A549 (cell line): ENCODE results near the gene ZFP92. TPM values are rescaled to one million over a fixed set of nuclear protein-coding genes. Genes with fewer than 3 reads are reported as not detected.

Source experiments
- ATAC-seq, 2 experiments: fragments of 200-7000 bp in 1 of 2; fragments of >200 bp in 1 of 2; cut with Nextera tagmentation in 1 of 2; cut with Tn5 transposase in 1 of 2; 3 replicates each; pipeline versions ENCODE4 v1.8.0 to v1.9.1; 2018 to 2020; ENCODE audit warnings: mild to moderate bottlenecking in 1 of 2, moderate library complexity in 1 of 2
- CTCF ChIA-PET: fragments of 300-600 bp; sonication (Branson Sonifier 250); formaldehyde crosslinking; extraction: SDS; loops from one replicate; lab custom pipeline; 2021; ENCODE audit warnings: antibody characterized with exemption, inconsistent platforms; lab: Yijun Ruan, JAX
- POLR2A ChIA-PET: fragments of 350-600 bp; formaldehyde crosslinking; extraction: SDS; loops from one replicate; lab custom pipeline; 2021; ENCODE audit warnings: antibody characterized with exemption, inconsistent platforms; lab: Yijun Ruan, JAX
- DNase-seq, 2 experiments: peaks; one replicate each; pipeline versions ENCODE4 v3.0.0 to v3.0.0-alpha.2; 2011 to 2016; ENCODE audit warnings: low read depth in 1 of 2, low spot score in 1 of 2
- FAIRE-seq: peaks from 2 replicates; lab custom pipeline; 2011; peaks lifted over from hg19 to GRCh38; lab: Jason Lieb, UNC
- H3K27ac ChIP-seq, 2 experiments: fragments of >200 bp; sonication (Bioruptor Twin); formaldehyde crosslinking; 3 replicates each; pipeline ENCODE4 v1.5.1; 2016 to 2017
- H3K4me1 ChIP-seq: fragments of >200 bp; sonication (Bioruptor Twin); formaldehyde crosslinking; 3 replicates; pipeline ENCODE4 v1.6.1; 2016
- H3K4me2 ChIP-seq: fragments of >200 bp; sonication (Bioruptor Twin); formaldehyde crosslinking; 3 replicates; pipeline ENCODE4 v1.6.1; 2016
- H3K4me3 ChIP-seq: fragments of >200 bp; sonication (Bioruptor Twin); formaldehyde crosslinking; 3 replicates; pipeline ENCODE4 v1.5.1; 2016
- H3K9me3 ChIP-seq: fragments of >200 bp; sonication (Bioruptor Twin); formaldehyde crosslinking; 3 replicates; pipeline ENCODE4 v1.6.1; 2016
- CEBPB ChIP-seq, 2 experiments: fragments of >200 bp in 1 of 2; sonication (Bioruptor Twin) in 1 of 2; formaldehyde crosslinking in 1 of 2; IDR thresholded peaks; 2 replicates each; pipeline ENCODE4 v1.6.1; 2012 to 2016
- CHD4 ChIP-seq: fragments of 200-600 bp; sonication (generic); IDR thresholded peaks from 2 replicates; pipeline ENCODE4 v1.6.1; 2016; ENCODE audit warnings: antibody characterized with exemption, mild to moderate bottlenecking, borderline replicate concordance
- EHF ChIP-seq: fragments of 250-450 bp; sonication (Bioruptor Pico); IDR thresholded peaks from 2 replicates; pipeline ENCODE4 v1.5.0; 2020; ENCODE audit warnings: mild to moderate bottlenecking
- EP300 ChIP-seq, 2 experiments: fragments of >200 bp; sonication (Bioruptor Twin); formaldehyde crosslinking; IDR thresholded peaks; 2 replicates in 1 of 2; 3 replicates in 1 of 2; pipeline ENCODE4 v1.6.1; 2016 to 2017
- FOSB ChIP-seq: fragments of 250-450 bp; sonication (Bioruptor Pico); IDR thresholded peaks from 2 replicates; pipeline ENCODE4 v1.5.0; 2020; ENCODE audit warnings: mild to moderate bottlenecking, moderate library complexity
- GATA3 ChIP-seq: IDR thresholded peaks from 2 replicates; pipeline ENCODE4 v1.6.1; 2012; ENCODE audit warnings: borderline replicate concordance
- HDAC2 ChIP-seq: fragments of 200-600 bp; sonication (generic); IDR thresholded peaks from 2 replicates; pipeline ENCODE4 v1.6.1; 2016
- HOXB13 ChIP-seq: fragments of 250-450 bp; sonication (Bioruptor Pico); IDR thresholded peaks from 2 replicates; pipeline ENCODE4 v1.5.0; 2020; ENCODE audit warnings: low read depth, mild to moderate bottlenecking, moderate library complexity
- HOXB5 ChIP-seq: fragments of 250-450 bp; sonication (Bioruptor Pico); IDR thresholded peaks from 2 replicates; pipeline ENCODE4 v1.5.0; 2020; ENCODE audit warnings: mild to moderate bottlenecking, moderate library complexity
- JUN ChIP-seq, 2 experiments: fragments of >200 bp; sonication (Bioruptor Twin); formaldehyde crosslinking; IDR thresholded peaks; 2 replicates in 1 of 2; 3 replicates in 1 of 2; pipeline ENCODE4 v1.6.1; 2016 to 2017
- MAFK ChIP-seq: fragments of 450-650 bp; IDR thresholded peaks from 2 replicates; pipeline ENCODE4 v1.6.1; 2014; ENCODE audit not compliant: partially characterized antibody
- NFE2L2 ChIP-seq: fragments of 150-350 bp; conservative IDR thresholded peaks from 2 replicates; pipeline ENCODE4 v1.6.1; 2014; ENCODE audit warnings: low read length
- NR3C1 ChIP-seq: fragments of >200 bp; sonication (Bioruptor Twin); formaldehyde crosslinking; IDR thresholded peaks from 3 replicates; pipeline ENCODE4 v1.6.1; 2017
- POLR2AphosphoS2 ChIP-seq: conservative IDR thresholded peaks from 2 replicates; pipeline ENCODE4 v1.6.1; 2012; ENCODE audit warnings: low read length, improper control_type of control experiment, inconsistent platforms
- RAD21 ChIP-seq, 2 experiments: fragments of >200 bp in 1 of 2; sonication (Bioruptor Twin) in 1 of 2; formaldehyde crosslinking in 1 of 2; IDR thresholded peaks in 1 of 2; conservative IDR thresholded peaks in 1 of 2; 2 replicates in 1 of 2; 3 replicates in 1 of 2; pipeline ENCODE4 v1.6.1; 2012 to 2018; ENCODE audit warnings: inconsistent platforms in 1 of 2
- RARB ChIP-seq: fragments of 250-450 bp; sonication (Bioruptor Pico); IDR thresholded peaks from 2 replicates; pipeline ENCODE4 v1.8.0; 2021; ENCODE audit warnings: mild to moderate bottlenecking, moderate library complexity
- RNF2 ChIP-seq: fragments of 200-600 bp; sonication (generic); IDR thresholded peaks from 2 replicates; pipeline ENCODE4 v1.6.1; 2016; ENCODE audit warnings: low read depth, mild to moderate bottlenecking, antibody characterized with exemption, moderate library complexity, borderline replicate concordance
- SMC3 ChIP-seq: fragments of >200 bp; sonication (Bioruptor Twin); formaldehyde crosslinking; IDR thresholded peaks from 3 replicates; pipeline ENCODE4 v1.6.1; 2018; ENCODE audit warnings: inconsistent platforms
- TP53 ChIP-seq: fragments of 250-450 bp; sonication (Bioruptor Pico); IDR thresholded peaks from 2 replicates; pipeline ENCODE4 v1.5.0; 2021; ENCODE audit warnings: mild to moderate bottlenecking, moderate library complexity
- ZC3H11A ChIP-seq: fragments of 450-650 bp; IDR thresholded peaks from 2 replicates; pipeline ENCODE4 v1.6.1; 2014; ENCODE audit warnings: antibody characterized with exemption, mild to moderate bottlenecking
- WGBS: methylation state at CpG from one replicate; pipeline ENCODE4 v1.1.6; 2017; ENCODE audit errors: missing lambda C conversion rate; 5-methylcytosine and 5-hydroxymethylcytosine counted together
- polyA plus RNA-seq, 4 experiments: library from polyadenylated mRNA; depleted of rRNA in 3 of 4; stranded (reverse); fragments of >200 nt; fragmentation: RNase III in 1 of 4; extraction: RNeasy Plus Mini Kit Qiagen cat#74134 plus additional on column Dnase treatment in 1 of 4; gene quantifications; 2 replicates in 3 of 4; 3 replicates in 1 of 4; pipeline ENCODE4 v1.2.3, GENCODE V29; 2011 to 2017
- TF ChIP-seq, protein P1 (sequence below): fragments of 450-650 bp; IDR thresholded peaks from 2 replicates; pipeline ENCODE4 v1.6.1; 2014; ENCODE audit warnings: antibody characterized with exemption
- TF ChIP-seq, protein P2 (sequence below): IDR thresholded peaks from 2 replicates; pipeline ENCODE4 v1.6.1; 2012
- TF ChIP-seq, protein P3 (sequence below): fragments of >200 bp; sonication (Bioruptor Twin); formaldehyde crosslinking; IDR thresholded peaks from 2 replicates; pipeline ENCODE4 v1.6.1; 2016
- TF ChIP-seq, protein P4 (sequence below): IDR thresholded peaks from 2 replicates; pipeline ENCODE4 v1.6.1; 2012

ZFP92 gene
- polyA plus RNA-seq, 2 of the 4 experiments (the other 2 are of a cell fraction), result 0.47 to 0.70 TPM

- DNase-seq, result no peak
- no peak for FAIRE-seq
- ChIA-PET CTCF (no interaction called here), POLR2A (no interaction called here)
- Histone ChIP-seq H3K4me3 (no peak overlapping the region), H3K4me2 (no peak overlapping the region), H3K27ac (no peak overlapping the region), H3K4me1 (no peaks in the 10 kb centered on the region), H3K9me3 (no peaks in the 10 kb centered on the region)
- no peak for TF ChIP-seq EHF (CRISPR knock-in tag)
- TF ChIP-seq, protein P1, sequence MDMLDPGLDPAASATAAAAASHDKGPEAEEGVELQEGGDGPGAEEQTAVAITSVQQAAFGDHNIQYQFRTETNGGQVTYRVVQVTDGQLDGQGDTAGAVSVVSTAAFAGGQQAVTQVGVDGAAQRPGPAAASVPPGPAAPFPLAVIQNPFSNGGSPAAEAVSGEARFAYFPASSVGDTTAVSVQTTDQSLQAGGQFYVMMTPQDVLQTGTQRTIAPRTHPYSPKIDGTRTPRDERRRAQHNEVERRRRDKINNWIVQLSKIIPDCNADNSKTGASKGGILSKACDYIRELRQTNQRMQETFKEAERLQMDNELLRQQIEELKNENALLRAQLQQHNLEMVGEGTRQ, result no peak
- TF ChIP-seq, protein P2, sequence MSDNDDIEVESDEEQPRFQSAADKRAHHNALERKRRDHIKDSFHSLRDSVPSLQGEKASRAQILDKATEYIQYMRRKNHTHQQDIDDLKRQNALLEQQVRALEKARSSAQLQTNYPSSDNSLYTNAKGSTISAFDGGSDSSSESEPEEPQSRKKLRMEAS, result no peak
- TF ChIP-seq MAFK, result no peak
- no peak for TF ChIP-seq POLR2AphosphoS2
- TF ChIP-seq HOXB5 (CRISPR knock-in tag), result no peak
- TF ChIP-seq CHD4, result no peak
- no peak for TF ChIP-seq ZC3H11A
- no peak for TF ChIP-seq CEBPB (IDR thresholded peaks at IDR 0.05)
- no peak for TF ChIP-seq NFE2L2
- no peak for TF ChIP-seq HDAC2
- TF ChIP-seq, protein P3, sequence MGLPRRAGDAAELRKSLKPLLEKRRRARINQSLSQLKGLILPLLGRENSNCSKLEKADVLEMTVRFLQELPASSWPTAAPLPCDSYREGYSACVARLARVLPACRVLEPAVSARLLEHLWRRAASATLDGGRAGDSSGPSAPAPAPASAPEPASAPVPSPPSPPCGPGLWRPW, result no peak
- TF ChIP-seq JUN (IDR thresholded peaks at IDR 0.05), result no peak
- no peak for TF ChIP-seq NR3C1
- no peak for TF ChIP-seq TP53
- no peak for TF ChIP-seq SMC3
- ATAC-seq, result no peak
- WGBS, result 77% methylated on average over 4 of the region's 18 CpGs
Measured at GRCh38 chrX:153421856-153422255, 10.6 kb downstream of the ZFP92 start.

DNA sequence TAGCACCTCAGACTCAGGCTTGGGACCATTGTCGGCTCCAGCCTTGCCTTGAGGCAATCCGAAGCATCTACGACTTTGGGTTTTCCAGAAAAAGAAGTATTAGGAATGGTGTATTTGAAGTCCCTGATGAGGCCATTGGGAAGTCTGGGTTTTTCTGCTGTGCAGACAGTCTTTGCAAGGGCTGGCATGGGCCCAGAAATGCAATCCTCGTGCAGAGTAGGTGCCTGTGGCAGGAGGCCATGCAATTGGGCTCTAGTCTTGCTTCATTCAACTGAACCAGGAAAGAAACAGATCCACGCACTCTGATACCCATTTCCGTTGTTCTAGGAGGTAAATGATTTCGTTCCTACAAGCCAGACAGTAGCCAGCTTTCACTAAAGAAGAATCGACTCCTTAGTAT, 12.4 kb downstream of the ZFP92 start:
- H3K4me2 ChIP-seq, result no peak overlapping the region
- DNase-seq (no peak), FAIRE-seq (no peak), ATAC-seq (no peak)
- ChIA-PET CTCF (no interaction called here), POLR2A (no interaction called here)
- no peak overlapping the region for H3K4me3 ChIP-seq
- no peak overlapping the region for H3K27ac ChIP-seq
- no peaks in the 10 kb centered on the region for H3K9me3 ChIP-seq
- no peaks in the 10 kb centered on the region for H3K4me1 ChIP-seq
- 69% methylated on average over 7 of the region's 8 CpGs for WGBS
- TF ChIP-seq EP300 (IDR thresholded peaks at IDR 0.05) (no peak), RARB (no peak), GATA3 (no peak)

- WGBS, result 50% methylated on average over 3 of the region's 3 CpGs
- DNase-seq, result no peak
- TF ChIP-seq GATA3, result no peak
- no peak for TF ChIP-seq FOSB (CRISPR knock-in tag)
- TF ChIP-seq EP300 (IDR thresholded peaks at IDR 0.05), result no peak
- TF ChIP-seq RNF2, result no peak
- TF ChIP-seq NFE2L2, result no peak
- TF ChIP-seq, all 56 proteins: peak for 0
- CTCF ChIA-PET, result interaction anchor here (1.0 to 1.4 kb wide), 2 partner anchors 47 to 81 kb away, joined by 3 to 5 read pairs; no protein-coding TSS in a partner anchor
- no peak for ATAC-seq
- no peak overlapping the region for H3K4me2 ChIP-seq
- no peak overlapping the region for H3K27ac ChIP-seq
- peaks cover 6% of the 10 kb centered on the region; the same call in 1 of the 3 replicates for H3K9me3 ChIP-seq
- H3K4me1 ChIP-seq, result no peaks in the 10 kb centered on the region
- POLR2A ChIA-PET, result no interaction called here
- no peak overlapping the region for H3K4me3 ChIP-seq
- no peak for FAIRE-seq
Measured at GRCh38 chrX:153426204-153426603, 14.9 kb downstream of the ZFP92 start.

GRCh38 chrX:153430796-153431195, 19.5 kb downstream of the ZFP92 start:
- 53% methylated on average over 6 of the region's 6 CpGs for WGBS
- ATAC-seq, result no peak
- DNase-seq, result no peak
- no peak for FAIRE-seq
- H3K9me3 ChIP-seq, result peaks cover 6% of the 10 kb centered on the region; the same call in 1 of the 3 replicates
- no peak overlapping the region for H3K4me2 ChIP-seq
- no peaks in the 10 kb centered on the region for H3K4me1 ChIP-seq
- TF ChIP-seq, protein P4, sequence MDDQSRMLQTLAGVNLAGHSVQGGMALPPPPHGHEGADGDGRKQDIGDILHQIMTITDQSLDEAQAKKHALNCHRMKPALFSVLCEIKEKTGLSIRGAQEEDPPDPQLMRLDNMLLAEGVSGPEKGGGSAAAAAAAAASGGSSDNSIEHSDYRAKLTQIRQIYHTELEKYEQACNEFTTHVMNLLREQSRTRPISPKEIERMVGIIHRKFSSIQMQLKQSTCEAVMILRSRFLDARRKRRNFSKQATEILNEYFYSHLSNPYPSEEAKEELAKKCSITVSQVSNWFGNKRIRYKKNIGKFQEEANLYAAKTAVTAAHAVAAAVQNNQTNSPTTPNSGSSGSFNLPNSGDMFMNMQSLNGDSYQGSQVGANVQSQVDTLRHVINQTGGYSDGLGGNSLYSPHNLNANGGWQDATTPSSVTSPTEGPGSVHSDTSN, result no peak
- TF ChIP-seq CHD4 (no peak), HOXB13 (CRISPR knock-in tag) (no peak), RAD21 (conservative IDR thresholded peaks at IDR 0.05 in 1 of 2, IDR thresholded peaks at IDR 0.05 in 1 of 2) (no peak)
- no peak overlapping the region for H3K4me3 ChIP-seq
- POLR2A ChIA-PET, result no interaction called here
- no peak overlapping the region for H3K27ac ChIP-seq
- CTCF ChIA-PET, result interaction anchor here (0.9 kb wide), 1 partner anchor 490 kb away, joined by 3 read pairs; no protein-coding TSS in a partner anchor
